Stimulated activated CD8-positive, alpha-beta memory T cell treated with anti-CD3 and anti-CD28 coated beads, Interleukin-4, amount 100 ng/mL, for 48 hours (primary cell): ENCODE results near the gene CRYL1.

ENCODE experiments used
- DNase-seq: peaks from one replicate; pipeline ENCODE4 v3.0.0-alpha.2; 2020

Gene CRYL1

DNA sequence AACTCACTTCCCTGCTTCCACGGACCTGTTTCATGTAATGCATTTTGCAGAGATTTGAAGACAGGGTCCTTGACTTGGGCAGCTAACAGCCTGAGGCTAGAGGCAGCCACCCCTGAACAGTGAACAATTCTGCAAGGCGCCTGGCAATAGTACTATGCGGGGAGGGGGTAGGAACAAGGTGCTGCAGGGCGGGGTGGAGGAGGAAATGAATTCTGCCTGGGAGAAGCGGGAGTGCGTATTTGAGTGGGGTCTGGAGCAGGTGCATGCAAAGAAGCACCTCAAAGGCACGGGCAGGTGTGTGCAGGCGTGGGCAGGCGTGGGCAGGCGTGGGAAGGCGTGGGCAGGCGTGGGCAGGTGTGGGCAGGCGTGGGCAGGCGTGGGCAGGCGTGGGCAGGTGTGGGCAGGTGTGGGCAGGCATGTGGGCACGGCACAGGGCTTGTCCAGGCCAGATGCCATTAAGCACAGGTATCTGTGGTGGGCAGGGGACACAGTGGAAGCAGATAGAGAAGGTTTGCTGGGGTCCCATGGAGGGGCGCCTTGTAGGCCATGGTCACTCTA lies 163.1 kb downstream of the CRYL1 start:
- no peak for DNase-seq

- DNase-seq: no peak
These were observed 164.7 kb downstream of the CRYL1 start for GRCh38 chr13:20360835-20361412.

DNA sequence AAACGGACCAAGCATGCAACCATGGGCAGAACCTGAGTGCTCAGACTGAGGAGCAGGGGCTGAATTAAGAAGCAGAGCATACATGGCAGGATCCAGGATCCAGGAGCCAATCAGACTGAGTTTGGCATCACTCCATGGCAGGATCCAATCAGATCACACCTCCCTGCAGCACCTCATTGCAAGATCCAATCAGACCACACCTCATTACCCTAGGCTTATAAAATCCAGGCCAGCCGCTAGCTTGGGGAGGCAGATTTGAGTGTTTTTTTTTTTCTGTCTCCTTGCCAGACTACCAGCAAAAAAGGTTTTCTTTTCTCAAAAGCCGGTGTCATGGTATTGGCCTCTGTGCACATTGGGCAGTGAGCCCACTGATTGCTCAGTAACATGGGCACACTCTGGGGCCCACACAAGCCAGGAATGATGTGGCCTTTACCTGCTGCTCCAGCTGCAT lies 165.6 kb downstream of the CRYL1 start:
- DNase-seq: no peak

DNA sequence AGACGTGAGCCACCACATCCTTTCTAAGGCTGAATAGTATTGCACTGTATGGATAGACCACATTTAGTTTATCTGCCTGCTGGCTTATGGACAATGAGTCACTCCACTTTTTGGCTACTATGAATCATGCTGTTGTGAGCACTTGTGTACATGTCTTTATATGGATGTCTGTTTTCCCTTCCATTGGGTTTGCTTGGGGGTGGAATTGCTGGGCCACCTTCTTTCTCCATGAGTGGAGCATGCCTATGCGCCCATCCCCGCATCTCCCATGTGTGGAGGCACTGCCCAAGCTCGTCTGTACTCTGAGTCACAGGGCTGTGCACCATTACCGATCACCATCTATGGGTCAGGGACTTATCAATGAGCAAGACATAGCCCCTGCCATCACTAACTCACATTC lies 166.3 kb downstream of the CRYL1 start:
- no peak for DNase-seq

- no peak for DNase-seq
These were observed 167.6 kb downstream of the CRYL1 start for GRCh38 chr13:20358022-20358421.

DNA sequence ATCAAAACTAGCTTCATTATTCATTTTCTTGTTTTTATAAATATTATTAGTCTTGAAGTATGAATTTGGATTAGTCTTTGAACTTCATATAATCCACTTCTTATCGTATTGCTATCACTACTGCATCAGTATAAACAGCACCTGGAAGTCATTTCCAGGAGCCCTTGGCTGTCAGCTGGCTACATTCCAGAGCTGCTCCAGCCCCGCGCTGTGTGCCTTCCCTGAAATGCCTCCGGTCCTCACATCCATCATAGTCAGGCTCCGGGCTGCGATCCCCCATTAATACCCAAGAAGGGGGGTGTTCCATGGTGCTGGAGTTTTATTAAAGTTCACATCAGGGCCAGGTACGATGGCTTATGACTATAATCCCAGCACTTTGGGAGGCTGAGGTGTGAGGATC lies 169.2 kb downstream of the CRYL1 start:
- DNase-seq: no peak

GRCh38 chr13:20354722-20355121 lies 170.9 kb downstream of the CRYL1 start:
- DNase-seq: no peak

DNA sequence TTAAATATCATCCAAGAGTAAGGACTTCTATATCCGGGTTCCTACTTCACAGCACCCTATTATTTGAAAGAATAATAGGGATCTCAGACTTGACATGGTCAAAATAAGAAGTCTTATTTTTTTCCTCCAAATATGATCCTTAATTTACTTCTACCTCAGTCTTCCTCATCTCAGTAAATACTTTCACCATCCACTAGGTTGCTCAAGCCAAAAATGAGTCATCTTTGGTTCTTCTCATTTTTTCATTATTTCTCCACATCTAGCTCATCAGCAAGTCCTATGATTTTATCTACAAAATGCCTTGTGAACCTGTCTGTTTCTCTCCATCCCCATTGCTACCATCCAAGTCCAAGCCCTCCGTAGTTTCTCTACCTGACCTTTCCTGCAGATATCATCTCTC lies 171.7 kb downstream of the CRYL1 start:
- no peak for DNase-seq
